ENCODE data around the gene PLEKHN1. TPM values are rescaled to one million over a fixed set of nuclear protein-coding genes. Genes with fewer than 3 reads are reported as not detected.

Gene PLEKHN1
- polyA plus RNA-seq, 2 donors: 35.6 to 74.7 TPM

GRCh38 chr1:958823-959730 lies 7.2 kb upstream of the PLEKHN1 start, which contains the start of gene NOC2L:
NOC2L (minus strand) TSS chr1:959256; CDS start chr1:959240, 16 bp downstream.
- Histone ChIP-seq H3K27ac (ENCODE audit: low read depth in 2 of 2, low read length in 1 of 2) (peak within 1 kb of the TSS in 1 of 2 donors; percentile 27), H3K36me3 (ENCODE audit: control insufficient read depth in 2 of 2, insufficient read depth in 2 of 2, low read length in 1 of 2) (peaks cover 6 to 35% of the 10 kb centered on the region in 2 donors), H3K4me3 (ENCODE audit: low read depth in 1 of 2, low read length in 2 of 2) (peak within 1 kb of the TSS; percentile 91 to 92), H3K4me1 (ENCODE audit: control insufficient read depth in 2 of 2, insufficient read depth in 2 of 2, low read length in 1 of 2) (peaks cover 0 to 11% of the 10 kb centered on the region in 2 donors), H3K27me3 (ENCODE audit: control insufficient read depth in 1 of 2, insufficient read depth in 2 of 2, low read length in 2 of 2) (no peaks in the 10 kb centered on the region), H3K9me3 (ENCODE audit: control insufficient read depth in 2 of 2, insufficient read depth in 1 of 2, low read depth in 1 of 2, low read length in 1 of 2) (no peaks in the 10 kb centered on the region)
- WGBS, 2 donors: 6 to 7% methylated on average over 90 to 101 of the region's 101 CpGs

- H3K4me3 ChIP-seq (ENCODE audit: low read depth in 1 of 2, low read length in 2 of 2): peak overlapping the region; percentile 91 to 92
- H3K4me1 ChIP-seq (ENCODE audit: control insufficient read depth in 2 of 2, insufficient read depth in 2 of 2, low read length in 1 of 2): peaks cover 0 to 11% of the 10 kb centered on the region in 2 donors
- H3K36me3 ChIP-seq (ENCODE audit: control insufficient read depth in 2 of 2, insufficient read depth in 2 of 2, low read length in 1 of 2): peaks cover 3 to 29% of the 10 kb centered on the region in 2 donors
- no peaks in the 10 kb centered on the region for H3K9me3 ChIP-seq (ENCODE audit: control insufficient read depth in 2 of 2, insufficient read depth in 1 of 2, low read depth in 1 of 2, low read length in 1 of 2)
- no peaks in the 10 kb centered on the region for H3K27me3 ChIP-seq (ENCODE audit: control insufficient read depth in 1 of 2, insufficient read depth in 2 of 2, low read length in 2 of 2)
- H3K27ac ChIP-seq (ENCODE audit: low read depth in 2 of 2, low read length in 1 of 2): peak overlapping the region in 1 of 2 donors; percentile 8
- 24 to 25% methylated on average over 56 to 57 of the region's 57 CpGs for WGBS, 2 donors
Observed at GRCh38 chr1:959731-960362, 6.4 kb upstream of the PLEKHN1 start.

- peaks cover 0 to 29% of the 10 kb centered on the region in 2 donors for H3K36me3 ChIP-seq (ENCODE audit: control insufficient read depth in 2 of 2, insufficient read depth in 2 of 2, low read length in 1 of 2)
Observed at GRCh38 chr1:960363-961131, 5.7 kb upstream of the PLEKHN1 start, which contains the start of gene KLHL17. KLHL17 (plus strand) TSS chr1:960584; CDS start chr1:960694, 110 bp downstream.

GRCh38 chr1:961132-961669 lies 5.1 kb upstream of the PLEKHN1 start:
- WGBS, 2 donors: 37 to 49% methylated on average over 39 to 56 of the region's 56 CpGs
- peaks cover 0 to 13% of the 10 kb centered on the region in 2 donors for H3K4me1 ChIP-seq (ENCODE audit: control insufficient read depth in 2 of 2, insufficient read depth in 2 of 2, low read length in 1 of 2)
- no peaks in the 10 kb centered on the region for H3K27me3 ChIP-seq (ENCODE audit: control insufficient read depth in 1 of 2, insufficient read depth in 2 of 2, low read length in 2 of 2)
- H3K4me3 ChIP-seq (ENCODE audit: low read depth in 1 of 2, low read length in 2 of 2): peak overlapping the region; percentile 61 to 91
- no peak overlapping the region for H3K27ac ChIP-seq (ENCODE audit: low read depth in 2 of 2, low read length in 1 of 2)
- H3K36me3 ChIP-seq (ENCODE audit: control insufficient read depth in 2 of 2, insufficient read depth in 2 of 2, low read length in 1 of 2): peaks cover 0 to 25% of the 10 kb centered on the region in 2 donors
- H3K9me3 ChIP-seq (ENCODE audit: control insufficient read depth in 2 of 2, insufficient read depth in 1 of 2, low read depth in 1 of 2, low read length in 1 of 2): no peaks in the 10 kb centered on the region

More at GRCh38 chr1:960363-961131, 5.7 kb upstream of the PLEKHN1 start, which contains the start of gene KLHL17:
- Histone ChIP-seq H3K4me1 (ENCODE audit: control insufficient read depth in 2 of 2, insufficient read depth in 2 of 2, low read length in 1 of 2) (peaks cover 0 to 11% of the 10 kb centered on the region in 2 donors), H3K27ac (ENCODE audit: low read depth in 2 of 2, low read length in 1 of 2) (peak within 1 kb of the TSS in 1 of 2 donors; percentile 14), H3K4me3 (ENCODE audit: low read depth in 1 of 2, low read length in 2 of 2) (peak within 1 kb of the TSS; percentile 91 to 92), H3K27me3 (ENCODE audit: control insufficient read depth in 1 of 2, insufficient read depth in 2 of 2, low read length in 2 of 2) (no peaks in the 10 kb centered on the region), H3K9me3 (ENCODE audit: control insufficient read depth in 2 of 2, insufficient read depth in 1 of 2, low read depth in 1 of 2, low read length in 1 of 2) (no peaks in the 10 kb centered on the region)
- WGBS, 2 donors: 1% methylated on average over 77 to 109 of the region's 109 CpGs

GRCh38 chr1:962381-963300 lies 3.6 kb upstream of the PLEKHN1 start:
- H3K27ac ChIP-seq (ENCODE audit: low read depth in 2 of 2, low read length in 1 of 2): no peak overlapping the region
- 90 to 91% methylated on average over 56 to 57 of the region's 57 CpGs for WGBS, 2 donors
- H3K4me3 ChIP-seq (ENCODE audit: low read depth in 1 of 2, low read length in 2 of 2): no peak overlapping the region
- peaks cover 0 to 20% of the 10 kb centered on the region in 2 donors for H3K4me1 ChIP-seq (ENCODE audit: control insufficient read depth in 2 of 2, insufficient read depth in 2 of 2, low read length in 1 of 2)
- H3K9me3 ChIP-seq (ENCODE audit: control insufficient read depth in 2 of 2, insufficient read depth in 1 of 2, low read depth in 1 of 2, low read length in 1 of 2): no peaks in the 10 kb centered on the region
- H3K27me3 ChIP-seq (ENCODE audit: control insufficient read depth in 1 of 2, insufficient read depth in 2 of 2, low read length in 2 of 2): no peaks in the 10 kb centered on the region
- peaks cover 0 to 21% of the 10 kb centered on the region in 2 donors for H3K36me3 ChIP-seq (ENCODE audit: control insufficient read depth in 2 of 2, insufficient read depth in 2 of 2, low read length in 1 of 2)

GRCh38 chr1:963301-963651 lies 3.0 kb upstream of the PLEKHN1 start:
- no peak overlapping the region for H3K4me3 ChIP-seq (ENCODE audit: low read depth in 1 of 2, low read length in 2 of 2)
- peaks cover 0 to 22% of the 10 kb centered on the region in 2 donors for H3K4me1 ChIP-seq (ENCODE audit: control insufficient read depth in 2 of 2, insufficient read depth in 2 of 2, low read length in 1 of 2)
- no peaks in the 10 kb centered on the region for H3K27me3 ChIP-seq (ENCODE audit: control insufficient read depth in 1 of 2, insufficient read depth in 2 of 2, low read length in 2 of 2)
- no peak overlapping the region for H3K27ac ChIP-seq (ENCODE audit: low read depth in 2 of 2, low read length in 1 of 2)
- WGBS, 2 donors: 69 to 70% methylated on average over 16 of the region's 16 CpGs
- H3K9me3 ChIP-seq (ENCODE audit: control insufficient read depth in 2 of 2, insufficient read depth in 1 of 2, low read depth in 1 of 2, low read length in 1 of 2): no peaks in the 10 kb centered on the region
- H3K36me3 ChIP-seq (ENCODE audit: control insufficient read depth in 2 of 2, insufficient read depth in 2 of 2, low read length in 1 of 2): peaks cover 0 to 21% of the 10 kb centered on the region in 2 donors

- H3K4me1 ChIP-seq (ENCODE audit: control insufficient read depth in 2 of 2, insufficient read depth in 2 of 2, low read length in 1 of 2): peaks cover 0 to 22% of the 10 kb centered on the region in 2 donors
- H3K27me3 ChIP-seq (ENCODE audit: control insufficient read depth in 1 of 2, insufficient read depth in 2 of 2, low read length in 2 of 2): no peaks in the 10 kb centered on the region
- no peaks in the 10 kb centered on the region for H3K9me3 ChIP-seq (ENCODE audit: control insufficient read depth in 2 of 2, insufficient read depth in 1 of 2, low read depth in 1 of 2, low read length in 1 of 2)
- WGBS, 2 donors: 85 to 92% methylated on average over 45 to 47 of the region's 47 CpGs
- H3K36me3 ChIP-seq (ENCODE audit: control insufficient read depth in 2 of 2, insufficient read depth in 2 of 2, low read length in 1 of 2): peaks cover 0 to 21% of the 10 kb centered on the region in 2 donors
- H3K4me3 ChIP-seq (ENCODE audit: low read depth in 1 of 2, low read length in 2 of 2): no peak overlapping the region
- H3K27ac ChIP-seq (ENCODE audit: low read depth in 2 of 2, low read length in 1 of 2): no peak overlapping the region
Observed at GRCh38 chr1:963746-964525, 2.3 kb upstream of the PLEKHN1 start.

All from esophagus (tissue), 2 donors.